Spinal cord (tissue), 10 donors: ENCODE measurements around the gene PCDHA7. TPM values are rescaled to one million over a fixed set of nuclear protein-coding genes. Genes with fewer than 3 reads are reported as not detected.
"Not testable (repeated sequence)": the region's sequence is repeated elsewhere in the genome, so short reads cannot be mapped to it uniquely, and the experiment has no call there.

ENCODE experiments used
- DNase-seq, 6 donors: peaks; one replicate each; pipeline versions ENCODE4 v3.0.0 to v3.0.0-alpha.2; 2013 to 2015; ENCODE audit warnings: low spot score in 6 of 6, low read depth in 4 of 6
- H3K27ac ChIP-seq: one replicate; pipeline ENCODE4 v1.5.1; 2013; ENCODE audit warnings: low read depth, low read length, control low read depth
- H3K27me3 ChIP-seq: one replicate; pipeline ENCODE4 v1.6.1; 2013; ENCODE audit warnings: low read length; ENCODE audit not compliant: control insufficient read depth, insufficient read depth
- H3K36me3 ChIP-seq: one replicate; pipeline ENCODE4 v1.6.1; 2013; ENCODE audit warnings: low read length; ENCODE audit not compliant: control insufficient read depth, insufficient read depth
- H3K4me1 ChIP-seq: one replicate; pipeline ENCODE4 v1.6.1; 2013; ENCODE audit warnings: low read length; ENCODE audit not compliant: control insufficient read depth, insufficient read depth
- H3K4me3 ChIP-seq: one replicate; pipeline ENCODE4 v1.5.1; 2013; ENCODE audit warnings: low read depth, low read length, control low read depth
- H3K9me3 ChIP-seq: one replicate; pipeline ENCODE4 v1.6.1; 2013; ENCODE audit warnings: low read length; ENCODE audit not compliant: control insufficient read depth, insufficient read depth
- WGBS: methylation state at CpG from one replicate; pipeline ENCODE4 v1.1.5; 2013; ENCODE audit warnings: missing lambda C conversion rate; ENCODE audit not compliant: insufficient coverage; 5-methylcytosine and 5-hydroxymethylcytosine counted together
- polyA plus RNA-seq, 2 donors: library from polyadenylated mRNA; unstranded; fragments of 120-200 nt; gene quantifications; one replicate each; pipeline ENCODE4 v1.2.1, GENCODE V29; 2013; ENCODE audit not compliant: insufficient read length in 2 of 2
- total RNA-seq, 2 donors: library from RNA; depleted of rRNA in 1 of 2; stranded (reverse); fragments of 120-200 nt in 1 of 2; fragments of >200 nt in 1 of 2; gene quantifications; one replicate each; pipeline versions ENCODE4 v1.2.3 to v1.2.4, GENCODE V29; 2013 to 2014
- donor health status: healthy.

PCDHA7 gene
- total and polyA plus RNA-seq, 4 donors = 1.8 to 6.4 (median 5.5) TPM

DNA sequence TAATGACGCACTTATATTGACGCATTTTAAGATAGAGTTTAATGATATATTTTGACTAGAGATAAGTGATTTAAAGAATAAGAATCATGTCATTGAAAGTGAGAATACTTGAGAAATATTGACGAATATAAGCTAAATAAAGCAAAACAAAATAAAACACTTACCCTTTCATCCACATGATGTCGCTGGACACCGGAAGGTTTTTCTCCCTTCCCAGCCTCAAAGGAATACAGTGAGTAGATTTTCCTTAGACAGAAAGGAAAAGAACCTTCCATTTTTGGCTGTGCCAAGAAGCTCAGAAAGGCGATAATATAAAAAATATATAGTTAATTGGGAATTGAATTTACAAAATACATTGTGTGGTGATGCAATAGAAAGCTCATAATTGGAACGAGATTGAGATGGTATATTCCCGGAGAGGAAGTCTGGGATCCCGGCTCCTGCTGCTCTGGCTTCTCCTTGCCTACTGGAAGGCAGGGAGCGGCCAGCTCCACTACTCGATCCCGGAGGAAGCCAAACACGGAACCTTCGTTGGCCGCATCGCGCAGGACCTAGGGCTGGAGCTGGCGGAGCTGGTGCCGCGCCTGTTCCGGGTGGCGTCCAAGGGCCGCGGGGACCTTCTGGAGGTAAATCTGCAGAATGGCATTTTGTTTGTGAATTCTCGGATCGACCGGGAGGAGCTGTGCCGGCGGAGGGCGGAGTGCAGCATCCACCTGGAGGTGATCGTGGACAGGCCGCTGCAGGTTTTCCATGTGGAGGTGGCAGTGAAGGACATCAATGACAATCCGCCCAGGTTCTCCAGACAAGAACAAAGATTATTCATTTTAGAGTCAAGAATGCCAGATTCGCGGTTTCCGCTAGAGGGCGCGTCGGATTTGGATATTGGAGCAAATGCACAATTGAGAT lies 12.4 kb upstream of the PCDHA7 start, which contains the start of gene PCDHA5:
Gene PCDHA5, plus strand, starts transcription at position 239 of the 906 bp plus-strand sequence.
- Histone ChIP-seq H3K9me3 (peaks cover 1% of the 10 kb centered on the region), H3K4me3 (no peak within 1 kb of the TSS), H3K36me3 (peaks cover 6% of the 10 kb centered on the region), H3K4me1 (no peaks in the 10 kb centered on the region), H3K27me3 (no peaks in the 10 kb centered on the region), H3K27ac (no peak within 1 kb of the TSS)
- 28% methylated on average over 33 of the region's 39 CpGs for WGBS
- DNase-seq = peak in 2 of 6 donors; percentile 22 to 32

DNA sequence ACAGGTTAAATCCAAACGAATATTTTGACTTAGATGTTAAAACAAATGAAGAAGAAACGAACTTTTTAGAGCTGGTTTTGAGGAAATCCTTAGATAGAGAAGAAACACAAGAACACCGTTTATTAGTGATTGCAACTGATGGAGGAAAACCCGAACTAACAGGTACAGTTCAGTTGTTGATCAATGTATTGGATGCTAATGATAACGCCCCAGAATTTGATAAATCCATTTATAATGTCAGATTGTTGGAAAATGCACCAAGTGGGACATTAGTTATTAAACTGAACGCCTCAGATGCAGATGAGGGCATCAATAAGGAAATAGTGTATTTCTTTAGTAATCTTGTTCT lies 11.8 kb upstream of the PCDHA7 start:
- peaks cover 3% of the 10 kb centered on the region for H3K9me3 ChIP-seq
- no peaks in the 10 kb centered on the region for H3K27me3 ChIP-seq
- 30% methylated on average over 4 of the region's 6 CpGs for WGBS
- no peaks in the 10 kb centered on the region for H3K4me1 ChIP-seq
- H3K4me3 ChIP-seq = no peak overlapping the region
- H3K27ac ChIP-seq = no peak overlapping the region
- peaks cover 6% of the 10 kb centered on the region for H3K36me3 ChIP-seq
- no peak for DNase-seq

DNA sequence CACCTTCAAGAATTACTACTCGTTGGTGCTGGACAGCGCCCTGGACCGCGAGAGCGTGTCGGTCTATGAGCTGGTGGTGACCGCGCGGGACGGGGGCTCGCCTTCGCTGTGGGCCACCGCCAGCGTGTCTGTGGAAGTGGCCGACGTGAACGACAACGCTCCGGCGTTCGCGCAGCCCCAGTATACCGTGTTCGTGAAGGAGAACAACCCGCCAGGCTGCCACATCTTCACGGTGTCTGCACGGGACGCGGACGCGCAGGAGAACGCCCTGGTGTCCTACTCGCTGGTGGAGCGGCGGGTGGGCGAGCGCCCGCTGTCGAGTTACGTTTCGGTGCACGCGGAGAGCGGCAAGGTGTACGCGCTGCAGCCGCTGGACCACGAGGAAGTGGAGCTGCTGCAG lies 11.1 kb upstream of the PCDHA7 start:
- DNase-seq, H3K27me3 ChIP-seq, H3K9me3 ChIP-seq, H3K4me3 ChIP-seq, H3K27ac ChIP-seq, H3K36me3 ChIP-seq, H3K4me1 ChIP-seq: not testable (repeated sequence)
- 37% methylated on average over 48 of the region's 48 CpGs for WGBS

DNA sequence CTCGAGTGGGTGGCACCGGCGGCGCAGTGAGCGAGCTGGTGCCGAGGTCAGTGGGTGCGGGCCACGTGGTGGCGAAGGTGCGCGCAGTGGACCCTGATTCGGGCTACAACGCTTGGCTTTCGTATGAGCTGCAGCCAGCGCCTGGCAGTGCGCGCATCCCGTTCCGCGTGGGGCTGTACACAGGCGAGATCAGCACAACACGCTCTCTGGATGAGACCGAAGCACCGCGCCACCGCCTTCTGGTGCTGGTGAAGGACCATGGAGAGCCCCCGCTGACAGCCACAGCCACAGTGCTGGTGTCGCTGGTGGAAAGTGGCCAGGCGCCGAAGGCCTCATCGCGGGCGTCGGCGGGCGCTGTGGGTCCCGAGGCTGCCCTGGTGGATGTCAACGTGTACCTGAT lies 10.6 kb upstream of the PCDHA7 start:
- H3K27me3 ChIP-seq = no peaks in the 10 kb centered on the region
- no peaks in the 10 kb centered on the region for H3K4me1 ChIP-seq
- 49% methylated on average over 38 of the region's 38 CpGs for WGBS
- DNase-seq = no peak
- H3K9me3 ChIP-seq = peaks cover 3% of the 10 kb centered on the region
- no peak overlapping the region for H3K27ac ChIP-seq
- H3K36me3 ChIP-seq = peaks cover 6% of the 10 kb centered on the region
- no peak overlapping the region for H3K4me3 ChIP-seq

DNA sequence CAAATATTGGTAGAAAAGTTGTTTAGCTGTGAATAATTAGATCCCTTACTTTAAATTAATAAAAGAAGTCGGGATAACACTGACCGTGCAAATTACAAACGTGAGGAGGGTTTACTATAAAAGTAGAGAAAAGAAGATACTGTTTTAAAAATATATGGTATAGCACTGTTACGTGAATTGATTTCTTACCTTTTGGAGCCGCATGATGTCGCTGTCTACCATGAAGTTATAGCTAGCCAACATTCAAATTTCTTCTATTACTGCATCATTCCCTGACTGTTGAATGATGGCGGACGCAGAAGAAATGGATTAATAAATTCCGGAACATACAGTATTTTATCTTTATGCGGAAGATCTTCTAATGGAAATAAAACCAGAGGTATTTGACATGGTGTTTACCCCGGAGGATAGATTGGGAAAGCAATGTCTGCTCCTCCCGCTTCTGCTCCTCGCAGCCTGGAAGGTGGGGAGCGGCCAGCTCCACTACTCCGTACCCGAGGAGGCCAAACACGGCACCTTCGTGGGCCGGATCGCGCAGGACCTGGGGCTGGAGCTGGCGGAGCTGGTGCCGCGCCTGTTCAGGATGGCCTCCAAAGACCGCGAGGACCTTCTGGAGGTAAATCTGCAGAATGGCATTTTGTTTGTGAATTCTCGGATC lies 6.2 kb upstream of the PCDHA7 start, which contains the start of gene PCDHA6:
Gene PCDHA6, plus strand, starts transcription at position 257 of the 658 bp plus-strand sequence. Its CDS starts 132 bp downstream, at position 389.
- peak within 1 kb of the TSS; percentile 9 for H3K4me3 ChIP-seq
- H3K27me3 ChIP-seq = no peaks in the 10 kb centered on the region
- H3K9me3 ChIP-seq = peaks cover 12% of the 10 kb centered on the region
- H3K27ac ChIP-seq = no peak within 1 kb of the TSS
- 13% methylated on average over 16 of the region's 27 CpGs for WGBS
- peaks cover 13% of the 10 kb centered on the region for H3K36me3 ChIP-seq
- DNase-seq = peak in 2 of 6 donors; percentile 31 to 68
- no peaks in the 10 kb centered on the region for H3K4me1 ChIP-seq

DNA sequence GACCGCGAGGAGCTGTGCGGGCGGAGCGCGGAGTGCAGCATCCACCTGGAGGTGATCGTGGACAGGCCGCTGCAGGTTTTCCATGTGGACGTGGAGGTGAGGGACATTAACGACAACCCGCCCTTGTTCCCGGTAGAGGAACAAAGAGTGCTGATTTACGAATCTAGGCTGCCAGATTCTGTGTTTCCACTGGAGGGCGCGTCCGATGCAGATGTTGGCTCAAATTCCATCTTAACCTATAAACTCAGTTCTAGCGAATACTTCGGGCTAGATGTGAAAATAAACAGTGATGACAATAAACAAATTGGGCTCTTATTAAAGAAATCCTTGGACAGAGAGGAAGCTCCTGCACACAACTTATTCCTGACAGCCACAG lies 5.7 kb upstream of the PCDHA7 start:
- no peak overlapping the region for H3K27ac ChIP-seq
- peak in 1 of 6 donors; percentile 28 for DNase-seq
- no peaks in the 10 kb centered on the region for H3K27me3 ChIP-seq
- H3K4me1 ChIP-seq = no peaks in the 10 kb centered on the region
- peak overlapping the region; percentile 9 for H3K4me3 ChIP-seq
- H3K9me3 ChIP-seq = peaks cover 14% of the 10 kb centered on the region
- 11% methylated on average over 11 of the region's 18 CpGs for WGBS
- peaks cover 12% of the 10 kb centered on the region for H3K36me3 ChIP-seq

DNA sequence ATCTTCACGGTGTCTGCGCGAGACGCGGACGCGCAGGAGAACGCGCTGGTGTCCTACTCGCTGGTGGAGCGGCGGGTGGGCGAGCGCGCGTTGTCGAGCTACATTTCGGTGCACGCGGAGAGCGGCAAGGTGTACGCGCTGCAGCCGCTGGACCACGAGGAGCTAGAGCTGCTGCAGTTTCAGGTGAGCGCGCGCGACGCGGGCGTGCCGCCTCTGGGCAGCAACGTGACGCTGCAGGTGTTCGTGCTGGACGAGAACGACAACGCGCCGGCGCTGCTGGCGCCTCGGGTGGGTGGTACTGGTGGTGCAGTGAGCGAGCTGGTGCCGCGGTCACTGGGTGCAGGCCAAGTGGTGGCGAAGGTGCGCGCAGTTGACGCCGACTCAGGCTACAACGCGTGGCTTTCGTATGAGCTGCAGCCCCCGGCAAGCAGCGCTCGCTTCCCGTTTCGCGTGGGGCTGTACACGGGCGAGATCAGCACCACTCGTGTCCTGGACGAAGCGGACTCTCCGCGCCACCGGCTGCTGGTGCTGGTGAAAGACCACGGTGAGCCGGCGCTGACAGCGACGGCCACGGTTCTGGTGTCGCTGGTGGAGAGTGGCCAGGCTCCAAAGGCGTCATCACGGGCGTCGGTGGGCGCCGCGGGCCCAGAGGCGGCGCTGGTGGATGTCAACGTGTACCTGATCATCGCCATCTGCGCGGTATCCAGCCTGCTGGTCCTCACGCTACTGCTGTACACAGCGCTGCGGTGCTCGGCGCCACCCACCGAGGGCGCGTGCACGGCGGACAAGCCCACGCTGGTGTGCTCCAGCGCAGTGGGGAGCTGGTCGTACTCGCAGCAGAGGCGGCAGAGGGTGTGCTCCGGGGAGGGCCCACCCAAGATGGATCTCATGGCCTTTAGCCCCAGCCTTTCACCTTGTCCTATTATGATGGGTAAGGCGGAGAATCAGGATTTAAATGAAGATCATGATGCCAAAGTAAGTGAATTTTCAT lies 4.3 kb upstream of the PCDHA7 start:
- not testable (repeated sequence) for DNase-seq, H3K36me3 ChIP-seq, H3K4me1 ChIP-seq, H3K27me3 ChIP-seq, H3K27ac ChIP-seq, H3K4me3 ChIP-seq
- H3K9me3 ChIP-seq = peaks cover 13% of the 10 kb centered on the region
- 32% methylated on average over 100 of the region's 106 CpGs for WGBS

DNA sequence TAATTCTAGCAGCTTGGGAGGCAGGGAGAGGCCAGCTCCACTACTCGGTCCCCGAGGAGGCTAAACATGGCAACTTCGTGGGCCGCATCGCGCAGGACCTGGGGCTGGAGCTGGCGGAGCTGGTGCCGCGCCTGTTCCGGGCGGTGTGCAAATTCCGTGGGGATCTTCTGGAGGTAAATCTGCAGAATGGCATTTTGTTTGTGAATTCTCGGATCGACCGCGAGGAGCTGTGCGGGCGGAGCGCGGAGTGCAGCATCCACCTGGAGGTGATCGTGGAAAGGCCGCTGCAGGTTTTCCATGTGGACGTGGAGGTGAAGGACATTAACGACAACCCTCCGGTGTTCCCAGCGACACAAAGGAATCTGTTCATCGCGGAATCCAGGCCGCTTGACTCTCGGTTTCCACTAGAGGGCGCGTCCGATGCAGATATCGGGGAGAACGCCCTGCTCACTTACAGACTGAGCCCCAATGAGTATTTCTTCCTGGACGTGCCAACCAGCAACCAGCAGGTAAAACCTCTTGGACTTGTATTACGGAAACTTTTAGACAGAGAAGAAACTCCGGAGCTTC lies 455 bp downstream of the PCDHA7 start:
- not testable (repeated sequence) for H3K27ac ChIP-seq, H3K4me3 ChIP-seq, H3K27me3 ChIP-seq, H3K4me1 ChIP-seq
- Histone ChIP-seq H3K9me3 (peaks cover 16% of the 10 kb centered on the region), H3K36me3 (peaks cover 17% of the 10 kb centered on the region)
- DNase-seq = peak in 1 of 6 donors; percentile 8
- 14% methylated on average over 23 of the region's 38 CpGs for WGBS
